GM12864 (cell line): ENCODE measurements around the gene TXN2.
A peak's percentile ranks its signal among the peaks of the same experiment; 100 is the strongest.

Source experiments
- DNase-seq: peaks from one replicate; pipeline ENCODE4 v3.0.0-alpha.2; 2011; ENCODE audit warnings: low read depth
- H3K4me3 ChIP-seq: 2 replicates; pipeline ENCODE4 v1.5.1; 2011; ENCODE audit warnings: mild to moderate bottlenecking, low read depth, low read length, control low read depth
- TF ChIP-seq, protein P1 (sequence below): IDR thresholded peaks from 2 replicates; pipeline ENCODE4 v1.5.1; 2011; ENCODE audit warnings: low read depth, mild to moderate bottlenecking, moderate library complexity, low read length, control low read depth, inconsistent platforms; ENCODE audit errors: missing control alignments

The TXN2 gene

DNA sequence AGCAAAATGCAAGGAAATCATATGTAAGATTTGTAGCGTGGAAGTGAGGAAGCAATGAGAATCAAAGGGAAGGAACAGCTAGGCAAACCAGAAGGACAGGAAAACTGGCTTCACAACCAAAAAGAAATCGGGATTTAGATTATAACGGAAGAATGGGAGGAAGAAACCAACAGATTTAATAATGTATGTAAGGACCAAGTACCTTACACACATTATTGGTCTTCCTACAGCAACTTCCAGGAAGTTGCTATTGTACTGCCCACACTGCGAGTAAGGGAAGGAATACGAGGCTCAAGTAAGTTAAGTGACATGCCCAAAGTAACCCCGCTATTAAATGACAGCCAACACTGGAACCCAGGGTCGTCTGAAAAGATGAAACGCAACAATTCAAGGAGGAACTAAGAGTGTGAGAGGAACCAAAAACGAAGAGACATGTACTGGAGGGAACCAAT lies 473 bp downstream of the TXN2 start:
- peak overlapping the region; percentile 56 for H3K4me3 ChIP-seq
- no peak for DNase-seq
- TF ChIP-seq, protein P1, sequence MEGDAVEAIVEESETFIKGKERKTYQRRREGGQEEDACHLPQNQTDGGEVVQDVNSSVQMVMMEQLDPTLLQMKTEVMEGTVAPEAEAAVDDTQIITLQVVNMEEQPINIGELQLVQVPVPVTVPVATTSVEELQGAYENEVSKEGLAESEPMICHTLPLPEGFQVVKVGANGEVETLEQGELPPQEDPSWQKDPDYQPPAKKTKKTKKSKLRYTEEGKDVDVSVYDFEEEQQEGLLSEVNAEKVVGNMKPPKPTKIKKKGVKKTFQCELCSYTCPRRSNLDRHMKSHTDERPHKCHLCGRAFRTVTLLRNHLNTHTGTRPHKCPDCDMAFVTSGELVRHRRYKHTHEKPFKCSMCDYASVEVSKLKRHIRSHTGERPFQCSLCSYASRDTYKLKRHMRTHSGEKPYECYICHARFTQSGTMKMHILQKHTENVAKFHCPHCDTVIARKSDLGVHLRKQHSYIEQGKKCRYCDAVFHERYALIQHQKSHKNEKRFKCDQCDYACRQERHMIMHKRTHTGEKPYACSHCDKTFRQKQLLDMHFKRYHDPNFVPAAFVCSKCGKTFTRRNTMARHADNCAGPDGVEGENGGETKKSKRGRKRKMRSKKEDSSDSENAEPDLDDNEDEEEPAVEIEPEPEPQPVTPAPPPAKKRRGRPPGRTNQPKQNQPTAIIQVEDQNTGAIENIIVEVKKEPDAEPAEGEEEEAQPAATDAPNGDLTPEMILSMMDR = no peak

DNA sequence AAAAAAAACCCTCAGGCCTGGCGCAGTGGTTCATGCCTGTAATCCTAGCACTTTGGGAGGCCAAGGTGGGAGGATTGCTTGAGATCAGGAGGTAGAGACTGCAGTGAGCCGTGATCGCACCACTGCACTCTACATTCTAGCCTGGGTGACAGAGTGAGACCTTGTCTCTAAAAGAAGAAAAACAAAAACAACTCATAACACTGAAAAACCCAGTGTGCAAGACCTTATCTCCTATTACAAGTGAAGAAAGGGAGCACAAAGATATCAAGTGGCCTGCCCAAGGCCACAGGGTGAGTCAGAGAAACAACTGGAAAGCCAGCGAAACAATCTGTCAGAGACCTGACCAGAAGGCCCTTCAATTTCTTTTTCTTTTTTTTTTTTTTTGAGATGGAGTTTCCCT lies 2.5 kb downstream of the TXN2 start:
- no peak overlapping the region for H3K4me3 ChIP-seq
- TF ChIP-seq, protein P1 = no peak
- DNase-seq = no peak

DNA sequence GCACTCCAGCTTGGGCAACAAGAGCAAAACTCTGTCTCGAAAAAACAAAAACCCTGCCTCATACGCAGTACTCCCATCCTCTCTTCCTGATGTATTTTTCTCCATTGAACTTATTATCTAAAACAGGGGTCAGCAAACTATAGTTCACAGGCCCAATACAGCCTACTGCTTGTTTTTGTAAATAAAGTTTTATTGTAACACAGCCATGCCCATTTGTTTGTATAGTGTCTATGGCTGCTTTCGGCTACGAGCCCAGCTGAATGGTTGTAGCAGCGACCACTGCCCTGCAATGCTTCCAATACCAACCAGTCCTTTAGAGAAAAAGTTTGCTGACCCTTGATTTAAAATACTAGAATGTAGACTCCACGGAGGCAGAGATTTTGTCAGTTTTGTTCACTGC lies 6.1 kb downstream of the TXN2 start:
- TF ChIP-seq, protein P1 = no peak
- no peak for DNase-seq
- no peak overlapping the region for H3K4me3 ChIP-seq

DNA sequence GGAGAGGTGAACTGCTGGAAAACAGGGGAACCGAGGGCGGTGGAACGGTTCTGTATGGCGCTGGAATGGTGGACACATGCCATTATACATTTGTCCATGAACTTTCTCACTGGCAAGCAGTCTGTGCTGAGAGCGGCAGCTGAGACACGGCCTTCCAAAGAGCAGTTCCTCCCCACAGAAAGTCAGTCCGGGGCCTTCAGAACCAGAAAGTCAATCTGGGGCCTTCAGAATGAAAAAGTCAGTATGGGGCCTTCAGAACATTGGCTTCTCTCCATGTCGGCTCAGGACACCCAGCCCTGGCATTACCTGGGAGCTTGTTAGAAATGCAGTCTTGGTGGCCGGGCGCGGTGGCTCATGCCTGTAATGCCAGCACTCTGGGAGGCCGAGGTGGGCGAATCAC lies 8.8 kb downstream of the TXN2 start:
- TF ChIP-seq, protein P1 = no peak
- no peak overlapping the region for H3K4me3 ChIP-seq
- DNase-seq = no peak

DNA sequence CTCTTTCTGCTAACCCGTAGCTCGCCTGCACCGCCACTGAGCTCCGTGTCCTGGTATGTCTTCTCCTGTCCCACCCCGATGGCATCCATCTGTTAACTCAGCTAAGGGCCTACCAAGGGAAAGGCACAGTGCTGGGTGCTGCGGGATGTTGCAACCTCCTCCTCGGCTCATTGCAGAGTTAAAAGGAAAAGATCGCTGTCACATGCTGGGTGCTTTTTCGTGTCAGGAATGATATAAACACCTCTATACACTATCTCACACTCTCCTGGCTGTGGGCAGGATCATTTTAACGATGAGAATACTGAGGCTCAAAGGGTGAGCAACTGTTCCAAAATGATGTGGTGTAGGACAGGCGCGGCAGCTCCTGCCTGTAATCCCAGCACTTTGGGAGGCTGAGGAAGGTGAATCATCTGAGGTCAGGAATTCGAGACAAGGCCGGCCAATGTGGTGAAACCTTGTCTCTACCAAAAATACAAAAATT lies 10.1 kb downstream of the TXN2 start:
- H3K4me3 ChIP-seq = no peak overlapping the region
- no peak for DNase-seq
- TF ChIP-seq, protein P1 = no peak

DNA sequence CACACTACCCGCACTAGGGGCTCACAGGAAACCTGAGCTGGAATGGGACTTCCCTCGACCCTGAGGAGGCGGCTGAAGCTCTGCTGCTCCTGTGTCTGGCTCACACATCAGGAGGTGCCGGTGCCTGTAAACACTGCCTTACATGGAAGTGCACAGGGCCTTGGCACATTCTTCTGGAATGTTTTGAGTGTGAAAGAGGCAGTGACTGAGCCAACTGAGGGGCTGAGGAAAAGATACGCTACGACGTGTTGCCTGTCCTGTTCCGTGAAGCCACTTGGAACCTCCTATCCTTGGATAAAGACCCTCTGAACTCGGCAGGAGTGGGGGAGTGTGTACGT lies 10.5 kb downstream of the TXN2 start:
- no peak for DNase-seq
- no peak overlapping the region for H3K4me3 ChIP-seq
- TF ChIP-seq, protein P1 = no peak

DNA sequence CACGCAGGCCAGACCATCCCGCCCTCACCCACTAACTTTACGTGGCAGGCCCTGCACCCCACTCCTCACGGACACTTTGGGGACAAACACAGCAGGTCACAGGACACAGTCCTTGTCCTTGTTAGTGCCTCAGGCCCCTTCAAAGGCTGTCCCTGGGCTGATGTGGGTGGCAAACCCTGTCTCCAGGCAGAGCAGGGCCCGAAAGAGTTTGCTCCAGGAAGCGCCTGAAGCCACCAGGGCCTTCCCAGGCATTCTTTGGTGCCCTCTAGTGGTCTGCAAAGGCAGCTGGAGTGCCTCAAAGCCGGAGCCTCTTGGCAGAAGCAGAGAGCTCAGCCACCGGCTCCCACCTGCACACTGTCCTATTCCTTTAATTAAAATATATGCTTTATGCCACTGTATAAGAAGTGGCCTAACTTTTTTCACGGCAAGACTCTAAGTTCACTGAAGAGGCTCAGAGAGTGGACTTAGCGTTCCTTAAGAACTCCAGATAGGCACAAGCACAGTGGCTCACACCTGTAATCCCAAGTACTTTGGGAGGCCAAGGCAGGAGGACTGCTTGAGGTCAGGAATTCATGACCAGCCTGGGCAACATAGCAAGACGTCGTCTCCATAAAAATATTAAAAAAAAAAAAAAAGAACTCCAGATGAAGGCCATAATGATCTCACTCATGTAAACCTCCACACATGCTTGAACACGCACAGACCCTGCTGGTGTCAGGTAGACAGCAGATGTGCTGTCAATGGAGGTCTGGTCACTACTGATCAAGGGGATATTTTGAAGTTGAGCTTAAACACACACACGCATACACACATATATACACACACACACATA lies 11.1 kb downstream of the TXN2 start:
- no peak for DNase-seq
- H3K4me3 ChIP-seq = no peak overlapping the region
- TF ChIP-seq, protein P1 = peak; percentile 96
